HG02623 (cell line): ENCODE measurements around the gene B3GNT7.

Source experiments
- ATAC-seq: cut with Tn5 transposase; IDR thresholded peaks from one replicate; pipeline ENCODE4 v1.9.1; 2021; ENCODE audit warnings: moderate library complexity; ENCODE audit not compliant: unreplicated experiment

B3GNT7 gene

DNA sequence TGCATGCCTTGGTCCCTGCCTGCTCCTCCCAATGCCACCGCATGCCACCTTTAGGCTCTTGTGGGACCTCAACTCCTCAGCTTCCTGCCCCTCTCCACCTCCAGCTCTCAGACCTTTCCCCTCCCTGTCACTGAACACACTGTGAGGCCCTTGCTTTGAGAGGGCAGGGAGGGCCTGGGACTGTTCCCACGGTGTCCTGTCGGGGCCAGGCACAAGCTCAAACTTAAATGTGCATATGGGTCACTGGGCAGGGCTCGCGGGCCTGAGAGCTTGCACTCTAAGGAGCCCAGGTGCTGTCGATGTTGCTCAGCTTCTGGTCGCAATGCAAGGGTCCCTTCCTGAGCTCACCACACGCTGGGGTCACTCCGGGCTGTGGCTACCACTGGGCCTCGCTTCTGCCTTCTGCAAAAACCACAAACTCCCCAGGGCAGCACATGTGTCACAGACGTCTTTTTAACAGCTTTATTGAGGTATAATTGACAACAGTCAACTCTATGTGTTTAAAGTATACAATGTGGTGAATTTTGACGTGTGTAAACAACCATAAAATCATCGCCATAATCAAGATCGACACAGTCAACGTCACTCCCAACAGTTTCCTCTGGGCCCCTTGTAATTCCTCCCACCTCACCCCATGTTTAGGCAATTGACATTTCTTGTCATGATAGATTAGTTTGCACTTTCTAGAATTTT is 11.9 kb upstream of the B3GNT7 start:
- ATAC-seq, result no peak

DNA sequence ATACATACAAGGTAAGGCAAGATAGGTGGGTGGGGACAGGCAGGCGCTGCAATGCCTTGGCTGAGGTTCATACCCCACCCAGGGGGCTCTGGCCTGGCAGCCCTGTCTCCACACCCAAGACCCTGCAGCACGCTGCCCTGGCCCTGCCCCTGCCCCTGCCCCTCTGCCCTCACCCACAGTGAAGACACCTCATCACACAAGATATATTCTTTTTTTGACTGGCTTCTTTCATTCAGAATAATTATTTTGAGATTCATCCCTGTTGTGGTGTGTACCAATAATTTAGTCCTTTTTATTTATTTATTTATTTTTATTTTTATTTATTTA is 11.4 kb upstream of the B3GNT7 start:
- no peak for ATAC-seq

DNA sequence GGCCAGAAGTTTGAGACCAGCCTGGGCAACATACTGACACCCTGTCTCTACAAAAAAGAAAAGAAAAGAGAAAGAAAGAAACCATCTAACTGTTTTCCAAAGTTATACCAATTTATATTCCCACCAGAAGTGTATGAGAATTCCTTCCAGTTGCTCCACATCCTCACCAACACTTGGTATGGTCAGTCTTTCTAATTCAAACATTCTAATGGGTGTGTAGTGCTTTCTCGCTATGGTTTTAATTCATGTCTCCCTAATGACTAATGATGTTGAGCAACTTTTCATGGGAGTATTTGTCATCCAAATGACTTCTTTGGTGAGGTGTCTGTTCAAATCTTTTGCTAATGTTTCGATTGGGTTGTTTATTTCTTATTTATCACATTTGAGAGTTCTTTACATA is 10.5 kb upstream of the B3GNT7 start:
- no peak for ATAC-seq

DNA sequence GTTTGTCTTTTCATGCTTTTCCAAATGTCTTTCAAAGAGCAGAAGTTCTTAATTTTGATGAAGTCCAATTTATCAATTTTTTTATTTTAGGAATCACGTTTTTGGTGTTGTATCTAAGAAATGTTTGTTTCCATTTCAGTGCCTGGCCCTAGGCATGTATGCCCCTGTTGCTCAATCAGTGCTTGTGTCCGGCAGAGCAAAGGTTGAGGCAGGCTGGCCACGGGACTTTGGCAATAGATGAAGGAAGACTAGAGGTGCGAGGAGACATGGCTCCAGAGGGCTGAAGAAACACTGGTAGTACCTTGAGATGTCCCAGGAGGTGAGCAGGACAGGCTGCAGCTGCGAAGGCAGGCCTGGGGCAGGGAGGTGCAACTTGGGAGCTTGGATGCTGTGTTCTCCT is 10.1 kb upstream of the B3GNT7 start:
- no peak for ATAC-seq

DNA sequence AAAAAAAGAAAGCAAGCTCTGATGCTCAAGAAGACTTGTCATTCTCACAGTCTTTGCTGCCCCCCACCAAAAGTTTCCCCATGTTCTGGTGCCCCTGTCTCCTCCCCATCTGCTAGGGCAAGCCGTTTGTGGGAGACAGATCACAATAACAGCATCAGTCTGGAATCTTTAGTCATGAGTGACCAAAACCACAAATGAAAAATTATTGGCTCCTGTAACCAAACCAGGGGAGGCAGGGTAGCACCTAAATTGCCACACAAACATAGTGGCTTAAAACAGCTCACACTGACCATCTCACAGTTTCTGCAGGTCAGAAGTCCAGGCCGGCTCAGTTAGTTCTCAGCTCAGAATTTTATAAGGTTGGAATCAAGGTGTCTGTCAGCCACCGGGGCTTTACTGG is 9.1 kb upstream of the B3GNT7 start:
- ATAC-seq, result no peak

DNA sequence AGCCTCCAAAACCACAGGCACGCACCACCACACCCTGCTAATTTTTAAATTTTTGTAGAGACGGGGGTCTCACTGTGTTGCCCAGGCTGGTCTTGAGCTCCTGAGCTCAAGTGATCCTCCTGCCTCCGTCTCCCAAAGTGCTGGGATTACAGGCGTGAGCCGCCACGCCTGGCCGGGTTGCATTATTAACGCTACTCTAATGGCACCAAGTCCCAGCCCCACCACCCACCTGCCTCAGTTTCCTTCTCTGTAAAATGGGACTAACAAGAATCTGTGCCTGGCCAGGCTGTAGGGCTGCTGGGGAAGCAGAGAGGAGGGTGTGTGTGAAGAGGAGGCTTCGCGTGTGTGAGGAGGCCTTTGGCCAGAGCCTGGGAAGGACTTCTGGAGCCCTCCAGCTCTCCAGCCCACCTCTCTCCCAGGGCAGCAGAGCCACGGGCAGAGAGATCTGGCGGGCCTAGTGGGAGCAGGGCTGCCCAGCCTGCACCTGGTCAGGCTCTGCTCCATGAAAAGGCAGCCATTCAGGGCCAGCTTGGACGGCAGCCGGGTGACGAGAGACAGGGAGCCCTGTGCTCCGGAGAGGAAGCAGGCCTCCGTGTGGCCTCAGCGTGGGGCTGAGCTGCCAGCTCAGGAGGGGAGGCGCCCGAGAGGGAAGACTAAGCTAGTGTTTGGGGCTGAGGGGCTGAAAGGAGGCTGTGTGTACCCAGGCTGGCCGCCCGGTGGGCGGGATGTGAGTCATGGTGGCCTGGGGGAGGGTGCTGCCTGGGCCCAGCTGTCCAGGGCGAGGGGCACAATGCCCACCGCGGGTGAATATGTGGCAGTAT is 7.4 kb upstream of the B3GNT7 start:
- ATAC-seq, result no peak

DNA sequence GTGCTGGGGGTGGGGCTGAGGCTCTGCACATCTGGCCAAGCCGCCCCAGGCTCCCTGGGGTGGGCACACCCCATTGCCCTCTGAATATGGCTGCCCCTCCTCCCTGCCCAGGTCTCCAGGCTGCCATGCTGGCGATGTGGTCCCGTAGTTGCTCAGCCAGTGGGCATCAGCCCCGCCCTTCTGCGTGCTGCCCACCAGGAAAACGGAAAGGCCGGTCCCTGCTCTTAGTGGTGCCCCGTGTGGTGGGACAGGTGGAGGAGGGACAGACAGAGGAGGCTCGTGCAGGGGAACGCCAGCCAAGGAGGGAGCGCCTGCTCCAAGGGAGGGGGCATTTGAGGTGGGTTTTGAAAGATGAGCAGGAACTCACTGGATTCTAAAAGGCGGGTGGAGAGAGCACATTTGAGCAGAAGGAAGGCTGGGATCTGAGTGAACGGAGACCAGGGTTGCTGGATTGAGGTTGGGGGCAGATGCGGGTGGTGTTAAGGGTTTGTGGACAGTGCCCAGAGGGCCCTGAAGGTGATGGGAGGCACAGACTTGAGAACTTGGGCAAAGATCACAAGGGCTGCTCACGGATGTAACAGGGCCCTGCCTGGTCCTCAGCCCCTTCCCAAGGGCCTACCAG is 6.7 kb upstream of the B3GNT7 start:
- ATAC-seq, result no peak

DNA sequence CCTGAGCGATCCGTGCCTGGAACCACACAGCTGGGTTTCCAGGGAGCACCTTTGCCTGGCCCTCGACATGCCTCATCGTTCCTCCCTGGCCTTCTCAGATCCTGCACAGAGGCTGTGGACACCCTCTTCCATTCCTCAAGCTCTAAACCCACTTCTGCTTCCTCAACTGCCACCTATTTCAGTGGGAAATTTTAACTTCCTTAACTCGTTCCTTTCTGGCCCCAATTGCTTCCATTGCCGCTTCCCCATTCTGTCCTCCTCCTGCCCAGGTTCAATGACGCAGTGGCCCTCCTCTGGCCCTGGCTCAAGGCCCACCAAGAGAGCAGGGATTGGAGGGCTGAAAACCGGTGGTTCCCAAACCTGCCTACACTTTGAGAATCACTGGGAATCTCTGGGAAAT is 4.8 kb upstream of the B3GNT7 start:
- no peak for ATAC-seq

DNA sequence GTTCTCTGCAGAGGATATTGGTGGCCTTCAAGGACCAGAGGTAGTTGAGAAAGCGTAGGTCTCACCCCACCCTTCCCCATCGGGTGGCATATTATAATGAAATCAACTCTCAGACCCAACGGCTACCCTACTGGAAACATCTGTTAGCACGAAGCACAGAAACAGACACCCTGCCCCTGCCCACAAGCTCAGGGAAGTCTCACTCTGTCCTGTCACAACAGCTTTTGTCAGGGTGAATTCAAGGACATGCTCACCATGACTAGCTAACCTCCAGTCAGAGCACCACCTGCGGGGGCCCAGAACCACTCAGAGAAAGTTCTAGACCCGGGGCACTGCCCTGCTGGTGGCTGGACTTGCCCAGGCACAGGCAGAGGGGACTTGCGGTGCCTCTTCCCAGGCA is 3.5 kb upstream of the B3GNT7 start:
- ATAC-seq, result no peak

DNA sequence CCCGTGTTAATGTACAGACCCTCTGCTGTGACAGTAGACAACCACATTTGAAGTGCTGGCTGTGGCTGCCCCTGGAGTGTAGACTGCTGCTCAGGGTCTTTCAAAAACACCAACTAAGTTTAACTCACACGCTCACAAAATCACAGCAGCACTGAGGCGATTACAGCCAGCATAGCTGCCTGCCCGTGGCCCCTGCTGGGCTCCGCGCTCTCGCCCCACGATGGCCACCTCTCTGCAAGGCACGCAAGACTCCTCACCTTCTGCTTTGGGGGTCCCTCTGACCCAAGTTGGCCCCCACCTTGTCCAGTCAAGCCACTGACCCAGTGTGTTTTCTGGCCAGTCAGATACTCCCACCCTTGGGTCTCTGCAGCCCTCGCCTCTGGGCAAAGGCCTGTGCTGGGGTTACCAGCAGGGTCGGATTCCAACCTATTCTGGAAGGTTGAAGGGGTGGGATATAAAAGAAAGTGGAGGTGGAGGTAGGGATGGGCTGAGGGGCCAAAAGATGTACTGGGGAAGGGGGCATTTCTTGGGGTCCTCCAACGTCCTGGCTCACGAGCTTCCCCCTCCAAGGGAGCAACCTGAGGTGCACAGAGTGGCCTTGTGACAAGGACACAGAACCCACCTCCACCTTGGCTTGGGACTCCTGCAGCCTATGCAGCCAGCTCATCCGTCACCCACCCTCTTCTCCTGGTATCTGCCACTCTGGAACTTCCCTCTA is 2.9 kb upstream of the B3GNT7 start:
- ATAC-seq, result no peak

DNA sequence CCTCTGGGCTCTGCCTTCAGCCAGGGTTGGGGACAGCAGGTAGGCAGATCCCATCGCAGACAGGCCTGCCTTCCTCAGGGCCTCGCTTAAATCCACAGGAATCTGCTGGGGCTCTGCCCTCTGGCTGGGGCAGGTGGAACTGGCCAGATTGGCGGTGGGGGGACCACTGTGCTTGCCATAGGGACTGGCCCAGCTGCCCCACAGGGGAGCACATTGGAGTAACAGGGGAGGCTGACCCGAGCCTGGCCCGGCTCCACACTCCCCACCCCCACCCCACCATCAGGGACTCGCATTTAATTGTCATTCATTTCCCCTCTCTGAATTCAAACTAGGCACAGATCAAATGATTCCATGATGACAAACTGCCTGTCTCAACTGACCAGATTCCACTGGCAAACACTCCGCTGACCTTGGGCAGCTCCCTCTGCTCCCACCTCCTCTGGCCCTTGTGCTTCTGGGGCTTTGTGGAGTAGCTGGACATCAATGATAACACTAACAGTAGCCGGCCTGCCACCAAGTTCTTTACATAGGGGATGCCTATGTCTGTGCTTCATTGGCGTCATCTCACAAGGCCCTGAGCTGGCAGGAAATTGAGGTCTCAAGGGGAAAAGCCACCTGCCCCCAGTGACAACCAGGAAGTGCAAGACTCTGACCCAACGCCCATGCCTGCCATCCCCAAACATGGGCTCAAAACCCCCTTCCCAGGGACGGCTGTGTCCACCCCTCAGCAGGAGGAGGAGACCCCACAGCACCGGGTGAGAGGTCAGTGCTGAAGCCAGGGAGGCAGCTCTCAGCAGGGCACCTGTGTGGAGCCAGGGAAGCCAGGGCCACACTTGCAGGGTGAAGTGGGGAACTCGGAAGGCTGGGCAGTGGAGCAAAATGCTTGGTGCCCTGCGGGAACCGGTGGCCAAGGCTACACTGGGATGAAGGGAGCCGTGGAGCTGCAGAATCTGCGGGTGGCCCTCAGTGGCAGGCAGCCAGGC is 2.1 kb upstream of the B3GNT7 start:
- no peak for ATAC-seq

DNA sequence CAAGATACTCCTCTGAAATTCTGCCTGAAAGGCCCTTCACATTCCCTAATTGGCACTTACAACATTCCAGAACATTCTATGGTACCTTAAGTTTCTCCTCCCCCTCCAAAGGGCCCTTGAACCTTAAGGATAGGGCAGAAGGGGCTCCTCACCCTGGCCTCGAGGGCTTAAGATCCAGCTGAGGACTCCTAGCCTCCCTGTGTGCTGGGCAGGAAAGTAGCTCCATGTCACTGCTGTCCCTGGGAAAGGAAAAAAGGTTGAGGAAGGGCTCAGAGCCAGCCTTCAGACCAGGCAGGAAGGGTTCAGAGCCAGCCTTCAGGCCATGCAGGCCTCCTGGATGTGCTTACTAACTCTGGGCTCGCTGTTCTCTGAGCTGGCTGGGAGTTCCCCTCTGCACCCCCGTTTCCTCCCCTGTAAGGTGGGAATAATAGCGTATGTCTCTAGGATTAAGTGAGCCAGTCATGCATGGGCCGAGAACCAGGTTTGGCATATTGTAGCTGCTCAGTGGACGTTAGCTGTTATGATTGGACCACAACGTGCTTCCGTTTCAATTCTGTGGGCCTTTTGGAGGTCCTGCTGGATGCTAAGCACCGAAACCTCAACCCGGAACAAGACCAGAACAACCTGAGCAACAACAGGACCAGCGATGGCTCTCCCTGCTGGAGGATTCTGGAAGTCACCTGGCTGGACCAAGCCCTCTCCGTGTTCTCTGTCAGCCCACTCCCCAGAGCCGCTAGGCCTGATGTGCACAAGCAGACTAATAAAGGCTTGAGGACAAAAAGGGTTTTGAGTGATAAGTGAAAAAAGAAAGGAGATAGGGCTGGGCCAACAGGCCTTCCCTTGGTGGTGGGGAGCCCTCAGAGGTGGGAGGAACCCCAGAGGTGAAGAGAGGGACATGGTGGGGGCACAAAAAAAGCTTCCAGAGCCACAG is 1.0 kb upstream of the B3GNT7 start:
- ATAC-seq, result peak; percentile 40

DNA sequence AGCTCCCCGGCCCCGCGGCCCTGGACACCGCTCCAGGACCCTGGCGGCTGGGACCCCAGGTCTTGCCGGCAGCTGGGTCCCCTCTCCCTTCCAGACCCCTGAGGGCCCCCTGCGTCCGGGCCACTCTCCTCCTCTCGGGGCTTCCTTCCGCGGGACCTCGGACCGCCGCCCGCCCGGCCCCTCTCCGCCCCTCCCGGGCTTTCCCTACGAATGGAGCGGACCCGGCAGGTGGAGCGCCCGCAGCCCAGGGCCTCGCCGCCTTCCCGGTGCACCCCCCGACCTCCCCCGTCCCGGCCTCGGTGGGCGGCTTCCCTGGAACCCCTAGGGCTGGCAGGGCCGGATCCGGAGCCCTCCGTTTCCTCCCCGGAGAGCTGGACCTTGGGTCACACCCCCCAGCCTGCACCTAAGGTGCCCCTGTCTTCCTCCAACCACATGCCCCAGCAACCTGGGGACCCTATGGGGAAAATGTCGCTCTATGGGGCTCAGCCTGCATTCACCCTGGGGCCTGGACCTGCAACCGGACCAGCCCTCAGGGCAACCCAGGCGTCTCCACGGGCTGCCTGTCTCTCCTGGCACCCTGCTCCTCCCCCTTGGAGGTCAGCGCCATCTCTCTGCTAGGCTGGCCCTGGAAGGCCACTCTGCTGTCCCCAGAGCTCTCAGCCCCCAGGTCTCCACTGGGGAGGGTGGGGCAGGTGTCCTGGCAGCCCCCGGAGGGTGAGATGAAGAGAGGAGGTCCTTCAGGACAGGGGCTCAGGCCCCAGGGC is 730 bp downstream of the B3GNT7 start:
- ATAC-seq, result no peak

DNA sequence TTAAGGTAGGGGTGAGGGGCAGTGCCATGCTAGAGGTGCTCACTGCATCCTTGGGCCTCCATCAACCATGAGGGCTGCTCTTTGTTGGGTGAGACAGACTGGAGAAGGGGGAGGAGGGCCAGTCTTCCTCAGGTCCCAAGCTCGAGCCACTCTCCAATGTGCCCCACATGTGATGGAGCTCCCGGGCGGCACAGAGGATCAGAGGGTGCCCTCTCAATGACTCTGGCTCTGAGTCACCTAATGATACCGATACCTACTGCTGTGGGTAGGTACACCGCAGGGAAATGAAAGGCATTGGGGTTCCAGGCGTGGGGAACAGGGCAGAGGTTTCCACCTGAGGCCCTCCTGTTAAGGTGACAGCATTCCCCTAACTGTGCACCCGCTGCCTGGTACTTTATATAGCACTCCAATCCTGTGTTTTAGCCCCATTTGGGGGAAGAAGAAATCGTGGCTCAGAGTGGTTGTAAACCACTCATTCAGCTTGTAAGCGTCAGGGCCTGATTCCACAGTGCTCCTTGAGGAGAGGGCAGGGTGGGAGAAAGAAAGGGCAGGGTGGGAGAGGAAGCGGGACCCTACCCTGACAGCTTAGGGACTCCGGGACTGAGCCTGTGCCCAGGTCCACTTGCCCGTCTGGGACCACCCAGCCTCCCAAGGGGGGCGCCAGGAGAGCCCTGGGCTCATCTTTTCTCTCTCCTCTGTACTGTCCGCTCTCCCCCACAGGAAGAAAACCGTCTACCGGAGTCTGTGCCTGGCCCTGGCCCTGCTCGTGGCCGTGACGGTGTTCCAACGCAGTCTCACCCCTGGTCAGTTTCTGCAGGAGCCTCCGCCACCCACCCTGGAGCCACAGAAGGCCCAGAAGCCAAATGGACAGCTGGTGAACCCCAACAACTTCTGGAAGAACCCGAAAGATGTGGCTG is 1.8 kb downstream of the B3GNT7 start:
- no peak for ATAC-seq

DNA sequence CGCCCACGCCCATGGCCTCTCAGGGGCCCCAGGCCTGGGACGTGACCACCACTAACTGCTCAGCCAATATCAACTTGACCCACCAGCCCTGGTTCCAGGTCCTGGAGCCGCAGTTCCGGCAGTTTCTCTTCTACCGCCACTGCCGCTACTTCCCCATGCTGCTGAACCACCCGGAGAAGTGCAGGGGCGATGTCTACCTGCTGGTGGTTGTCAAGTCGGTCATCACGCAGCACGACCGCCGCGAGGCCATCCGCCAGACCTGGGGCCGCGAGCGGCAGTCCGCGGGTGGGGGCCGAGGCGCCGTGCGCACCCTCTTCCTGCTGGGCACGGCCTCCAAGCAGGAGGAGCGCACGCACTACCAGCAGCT is 2.4 kb downstream of the B3GNT7 start:
- ATAC-seq, result no peak

DNA sequence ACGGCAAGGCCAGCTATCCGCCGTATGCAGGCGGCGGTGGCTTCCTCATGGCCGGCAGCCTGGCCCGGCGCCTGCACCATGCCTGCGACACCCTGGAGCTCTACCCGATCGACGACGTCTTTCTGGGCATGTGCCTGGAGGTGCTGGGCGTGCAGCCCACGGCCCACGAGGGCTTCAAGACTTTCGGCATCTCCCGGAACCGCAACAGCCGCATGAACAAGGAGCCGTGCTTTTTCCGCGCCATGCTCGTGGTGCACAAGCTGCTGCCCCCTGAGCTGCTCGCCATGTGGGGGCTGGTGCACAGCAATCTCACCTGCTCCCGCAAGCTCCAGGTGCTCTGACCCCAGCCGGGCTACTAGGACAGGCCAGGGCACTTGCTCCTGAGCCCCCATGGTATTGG is 3.1 kb downstream of the B3GNT7 start:
- ATAC-seq, result no peak

DNA sequence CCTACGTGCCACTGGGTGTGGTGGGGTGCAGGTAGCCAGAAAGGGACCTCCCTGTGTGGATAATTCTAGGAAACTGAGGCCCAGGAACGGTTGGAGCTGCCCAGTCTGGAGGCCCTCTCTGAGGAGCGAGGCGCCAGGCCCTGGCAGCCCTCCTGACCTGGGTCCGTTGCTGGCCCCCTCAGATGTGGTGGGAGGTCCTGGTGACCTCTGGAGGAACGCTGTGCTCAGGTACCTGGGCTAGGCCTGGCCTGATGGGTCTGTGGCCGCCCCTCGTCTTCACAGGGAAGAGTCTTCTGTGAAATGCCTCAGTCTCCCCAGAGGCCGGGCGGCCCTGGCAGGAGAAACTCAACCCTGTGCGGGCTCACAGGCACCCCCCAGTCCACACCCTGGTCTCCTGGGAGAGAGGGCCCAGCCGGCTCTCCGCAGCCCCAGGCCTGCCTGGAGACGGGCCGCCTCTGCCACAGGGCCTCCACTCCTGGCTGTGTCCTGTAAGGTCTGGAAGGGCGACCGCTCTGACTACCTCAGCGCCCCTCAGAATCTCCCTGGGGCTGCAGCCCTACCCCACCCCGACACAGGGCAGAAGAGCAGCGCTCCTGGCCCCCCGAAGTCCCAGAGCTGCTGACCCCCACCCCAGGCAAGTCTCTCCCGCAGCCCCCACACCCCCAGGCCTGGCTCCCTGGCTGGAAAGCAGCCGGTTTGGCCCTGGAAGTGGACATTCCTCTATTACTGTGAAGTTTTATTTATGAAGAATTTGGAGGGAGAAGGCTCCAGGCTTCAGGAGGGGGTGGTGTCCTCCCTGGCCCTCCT is 3.7 kb downstream of the B3GNT7 start:
- ATAC-seq, result no peak
